Superior temporal gyrus (tissue), 1 donor: ENCODE data around the gene GNAL.
A peak's percentile ranks its signal among the peaks of the same experiment; 100 is the strongest.

Experiments
- DNase-seq: peaks from one replicate; pipeline ENCODE4 v3.0.0-alpha.2; 2016; ENCODE audit errors: extremely low spot score

Gene GNAL

DNA sequence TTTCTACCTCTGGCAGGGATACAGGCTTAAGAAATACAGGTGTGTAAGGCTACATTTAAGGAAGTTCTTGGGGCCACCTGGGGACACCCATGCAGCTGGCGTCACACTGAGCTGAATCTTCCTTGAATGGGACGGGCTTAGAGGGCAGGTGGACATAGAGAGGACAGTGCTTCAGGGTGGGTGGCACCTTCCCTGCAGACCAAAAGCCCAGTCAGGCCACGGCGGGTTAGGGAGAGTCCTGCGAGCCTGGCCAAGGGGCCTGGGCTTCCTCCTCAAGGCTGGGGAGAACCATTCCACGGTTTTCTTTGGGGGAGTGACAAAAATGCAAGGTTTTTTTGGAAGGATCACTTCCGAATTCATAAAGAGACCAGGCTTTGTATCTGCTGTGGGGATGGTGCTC is 73.4 kb downstream of the GNAL start:
- no peak for DNase-seq

- DNase-seq: no peak
Measured at GRCh38 chr18:11767329-11767728, 78.3 kb downstream of the GNAL start.

DNA sequence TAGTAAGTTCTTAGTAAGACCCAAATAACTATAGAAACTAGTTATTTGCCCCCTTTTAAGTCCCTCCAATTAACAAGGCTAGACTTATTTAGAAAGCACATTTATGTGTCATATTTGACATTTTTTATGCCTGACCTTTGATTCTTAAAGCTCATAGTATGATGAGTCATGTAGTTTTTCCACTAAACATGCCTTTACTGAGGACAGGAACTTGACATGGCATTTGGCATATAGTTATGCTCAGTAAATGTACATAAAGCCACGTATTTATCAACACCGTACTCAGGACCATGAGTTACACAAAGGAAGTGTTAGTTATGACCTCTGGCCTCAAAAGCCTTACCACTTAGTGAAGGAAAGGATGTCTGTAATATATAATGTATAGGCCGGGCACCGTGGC is 78.9 kb downstream of the GNAL start:
- no peak for DNase-seq

GRCh38 chr18:11775436-11776174 is 86.5 kb downstream of the GNAL start:
- no peak for DNase-seq

GRCh38 chr18:11780042-11780441 is 91.0 kb downstream of the GNAL start:
- no peak for DNase-seq

GRCh38 chr18:11783716-11784331 is 94.8 kb downstream of the GNAL start:
- DNase-seq: no peak

DNA sequence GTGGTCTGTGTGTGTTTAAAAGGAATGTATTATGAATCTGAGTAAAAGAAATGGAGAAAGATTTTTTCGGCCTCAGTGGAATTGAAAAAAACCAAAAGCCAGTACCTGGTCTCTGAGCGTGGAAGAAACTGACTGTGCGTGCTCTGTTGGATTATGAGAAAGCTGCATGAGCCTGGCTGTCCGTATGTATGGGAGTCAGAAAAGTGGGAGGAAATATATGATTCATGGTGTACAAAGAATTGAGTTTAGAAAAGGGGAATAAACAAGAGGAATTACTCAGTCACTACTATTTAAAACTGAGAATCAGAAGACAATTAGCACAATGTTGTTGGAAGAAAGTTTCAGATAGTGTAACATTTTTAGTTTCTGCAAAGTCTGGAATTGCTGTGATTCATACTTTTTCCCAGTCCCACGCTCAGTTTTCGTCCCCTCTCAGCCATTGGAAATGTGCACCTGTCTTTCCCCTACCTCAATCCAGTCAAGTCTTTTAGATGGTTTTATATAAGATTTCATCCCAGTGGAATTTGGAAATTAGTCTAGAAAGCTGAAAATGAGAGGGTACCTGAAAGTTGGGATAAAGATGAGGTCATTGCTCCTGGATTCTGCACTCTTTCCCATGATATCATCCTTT is 95.7 kb downstream of the GNAL start:
- peak; percentile 31 for DNase-seq

DNA sequence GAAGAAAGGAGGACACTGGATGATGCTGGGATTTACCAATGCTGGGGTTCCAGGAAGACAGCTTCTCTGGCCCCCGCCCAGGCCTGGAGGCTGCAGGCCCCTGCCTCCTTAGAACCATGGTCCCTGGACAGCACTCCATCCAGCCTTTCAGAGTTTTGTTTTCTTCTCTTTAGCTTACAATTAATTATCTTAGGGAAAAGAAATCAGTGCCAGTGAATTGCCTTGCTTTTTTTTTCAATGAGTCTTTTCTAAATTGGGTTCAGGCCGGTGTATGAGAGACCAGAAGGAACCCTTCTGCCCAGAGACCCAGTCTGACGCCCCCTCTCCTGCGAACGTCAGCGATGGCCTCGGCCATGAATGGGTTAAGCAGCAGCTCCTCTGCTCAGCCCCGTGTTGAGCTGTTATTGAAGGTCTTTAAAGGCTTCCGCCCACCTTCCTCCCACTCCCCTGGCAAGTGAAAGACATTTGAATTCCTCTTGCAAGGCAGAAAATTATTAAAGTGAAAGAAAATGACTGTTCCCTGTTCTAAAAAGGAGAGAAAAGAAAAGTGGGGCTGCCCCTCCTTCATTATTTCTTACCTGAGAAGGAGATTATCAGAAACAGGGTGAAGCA is 96.5 kb downstream of the GNAL start:
- no peak for DNase-seq

DNA sequence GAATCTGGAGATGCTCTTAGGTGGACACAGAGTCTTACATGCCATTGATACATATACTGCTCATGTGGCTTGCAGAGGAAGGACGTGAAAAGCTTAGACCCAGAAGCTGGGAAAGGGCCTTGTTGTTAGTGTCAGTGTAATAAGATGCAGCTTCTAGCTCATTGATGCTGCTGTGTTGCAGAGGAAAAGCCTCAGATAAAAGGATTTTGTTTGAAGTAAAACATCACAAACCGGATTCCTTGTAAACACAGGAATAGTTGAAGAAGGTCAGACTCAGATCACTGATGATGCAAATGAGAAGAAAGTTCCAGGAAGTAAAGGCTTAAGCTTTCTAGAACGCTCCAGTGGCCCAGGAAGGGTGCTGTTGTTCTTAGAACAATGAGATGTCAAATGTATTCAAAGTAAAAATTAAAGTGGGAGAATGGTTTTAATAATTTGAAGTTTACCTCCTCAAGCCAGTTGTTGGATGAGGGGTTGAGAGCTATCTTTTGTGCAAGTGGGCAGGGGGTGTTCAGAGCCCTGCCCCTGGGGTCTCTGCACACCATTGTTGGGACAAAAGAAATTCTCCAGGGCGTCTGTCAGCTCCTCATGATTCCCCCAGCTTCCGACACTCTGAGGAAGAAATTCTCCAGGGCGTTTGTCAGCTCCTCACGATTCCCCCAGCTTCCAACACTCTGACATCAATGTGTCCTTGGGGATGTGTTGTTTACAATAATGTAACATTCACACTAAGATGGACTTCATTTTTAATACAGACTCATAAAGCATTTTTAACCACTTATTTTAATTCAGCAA is 100.8 kb downstream of the GNAL start:
- no peak for DNase-seq

- DNase-seq: no peak
Measured at GRCh38 chr18:11791131-11791530, 102.1 kb downstream of the GNAL start.

GRCh38 chr18:11792632-11793031 is 103.6 kb downstream of the GNAL start:
- DNase-seq: no peak

- no peak for DNase-seq
Measured at GRCh38 chr18:11794195-11794594, 105.1 kb downstream of the GNAL start.

- DNase-seq: no peak
Measured at GRCh38 chr18:11795916-11796315, 106.9 kb downstream of the GNAL start.

GRCh38 chr18:11798271-11798670 is 109.2 kb downstream of the GNAL start:
- no peak for DNase-seq

DNA sequence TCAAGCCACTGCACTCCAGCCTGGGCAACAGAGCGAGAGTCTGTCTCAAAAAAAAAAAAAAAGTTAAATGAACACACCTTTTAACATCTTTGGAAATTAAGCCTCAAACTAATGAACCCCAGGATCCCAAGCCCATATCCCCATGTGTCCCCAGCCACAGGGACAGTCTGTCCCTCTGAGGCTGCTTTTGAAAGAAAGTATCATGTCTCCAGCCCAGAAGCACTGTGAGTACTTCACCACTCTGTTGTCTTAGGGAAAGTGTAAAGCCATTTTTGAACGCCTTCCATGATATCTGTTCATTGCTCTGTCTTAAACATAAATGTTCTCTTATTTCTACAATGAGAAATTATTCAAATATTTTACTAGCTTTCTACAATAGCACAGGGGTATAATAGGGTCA is 110.0 kb downstream of the GNAL start:
- no peak for DNase-seq

DNA sequence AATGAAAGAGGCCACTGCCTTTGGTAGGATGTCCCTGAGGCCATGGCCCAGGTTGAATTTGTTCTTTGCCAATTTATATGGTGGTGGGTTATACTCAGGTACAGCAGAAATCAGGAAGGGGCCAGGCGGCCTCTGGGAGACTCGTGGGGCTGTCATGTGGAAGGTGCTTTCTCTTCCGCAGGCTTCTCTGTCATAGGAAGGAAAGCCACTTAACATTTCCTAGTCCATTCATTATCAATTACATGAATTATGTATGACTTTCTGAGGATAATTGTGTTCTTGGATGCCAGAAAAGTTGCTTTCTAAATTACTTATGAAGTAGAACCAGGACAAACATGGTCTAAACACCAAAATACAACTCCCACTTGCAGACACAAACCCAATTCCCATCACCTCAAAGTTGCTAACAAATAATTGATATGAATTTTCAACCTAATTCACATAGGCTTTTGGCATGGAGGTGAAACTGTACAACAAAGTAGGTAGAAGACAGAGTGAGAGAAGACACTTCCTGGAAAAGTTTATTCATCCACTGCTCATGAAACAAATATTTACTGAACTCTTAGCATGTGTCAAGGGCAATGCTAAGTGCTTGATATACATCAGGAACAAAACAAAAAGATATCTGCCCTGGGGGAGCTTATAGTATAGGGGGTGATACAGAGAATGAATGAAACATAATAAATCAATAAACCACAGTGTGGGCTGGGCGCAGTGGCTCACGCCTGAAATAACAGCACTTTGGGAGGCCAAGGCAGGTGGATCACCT is 111.7 kb downstream of the GNAL start:
- no peak for DNase-seq

- DNase-seq: no peak
Measured at GRCh38 chr18:11801573-11801972, 112.5 kb downstream of the GNAL start.

GRCh38 chr18:11802158-11802557 is 113.1 kb downstream of the GNAL start:
- DNase-seq: no peak

GRCh38 chr18:11802586-11802985 is 113.5 kb downstream of the GNAL start:
- DNase-seq: no peak

GRCh38 chr18:11807233-11807632 is 118.2 kb downstream of the GNAL start:
- DNase-seq: no peak
